Measurements from ENCODE around the gene USP34. TPM values are rescaled to one million over a fixed set of nuclear protein-coding genes. Genes with fewer than 3 reads are reported as not detected.

USP34 gene
- total and polyA plus RNA-seq, 9 of the 15 experiments (the other 6 are each of a cell fraction or from before 2014, with no cell fraction given) = 19.8 to 108 (median 67.8) TPM

- H3K4me1 ChIP-seq (replicated peaks in 1 of 2; ENCODE audit: control insufficient read depth in 2 of 2, insufficient read depth in 2 of 2, low read length in 2 of 2) = peaks cover 0 to 6% of the 10 kb centered on the region in 2 experiments; a peak in 3 of 5 replicates
- H3K27me3 ChIP-seq (ENCODE audit: control insufficient read depth in 2 of 2, insufficient read depth in 2 of 2, low read length in 2 of 2) = no peaks in the 10 kb centered on the region
- POLR2A ChIA-PET = interaction anchor here (5.6 kb wide), 1 partner anchor 11 kb away, joined by 28 read pairs; no protein-coding TSS in a partner anchor
- CTCF ChIA-PET (ENCODE audit: low intra/inter-chr PET ratio) = no interaction called here
- no peak overlapping the region for H3K27ac ChIP-seq (ENCODE audit: extremely low read depth, low read depth, low read length)
- no peaks in the 10 kb centered on the region for H3K36me3 ChIP-seq (ENCODE audit: control insufficient read depth, insufficient read depth, low read length)
- no peaks in the 10 kb centered on the region for H4K20me1 ChIP-seq (replicated peaks; ENCODE audit: control insufficient read depth, insufficient read depth, low read length)
- no peaks in the 10 kb centered on the region for H3K9me1 ChIP-seq (ENCODE audit: control insufficient read depth, insufficient read depth, low read length)
- H3K4me3 ChIP-seq = no peak overlapping the region
- DNase-seq (ENCODE audit: extremely low read depth in 1 of 4, low spot score in 3 of 4) = peak; percentile 29 to 59 (median 42)
- H3K9me3 ChIP-seq (replicated peaks; ENCODE audit: control insufficient read depth, insufficient read depth, low read depth, low read length) = no peaks in the 10 kb centered on the region
- H3K4me2 ChIP-seq (ENCODE audit: insufficient read depth, low read length) = no peak overlapping the region
- peak overlapping the region; percentile 40 for H2AFZ ChIP-seq (ENCODE audit: low read depth, low read length)
- in situ Hi-C loops (cut with MboI) = no loop called here
- no peak overlapping the region for H3K9ac ChIP-seq (ENCODE audit: insufficient read depth in 1 of 2, low read depth in 2 of 2, low read length in 2 of 2)
- FAIRE-seq = peak; percentile 78
- no TSS peak for BruUV-seq (replicated peaks)
- WGBS (ENCODE audit: insufficient coverage, low coverage, missing lambda C conversion rate) = 11% methylated on average over 3 of the region's 3 CpGs
- no peaks in the 10 kb centered on the region for H3K79me2 ChIP-seq (ENCODE audit: control insufficient read depth, insufficient read depth, low read length)
- intact Hi-C loops (cut with micrococcal nuclease) = no loop called here
- ATAC-seq = peak; percentile 82
- no peak for TF ChIP-seq MAFK (IDR thresholded peaks at IDR 0.05; ENCODE audit: low read length)
- TF ChIP-seq RAD21 (CRISPR knock-in tag; conservative IDR thresholded peaks at IDR 0.05 in 1 of 2, IDR thresholded peaks at IDR 0.05 in 1 of 2) = peak in 1 of 2 experiments; percentile 31; a peak in 2 of 4 replicates
- TF ChIP-seq JUND (IDR thresholded peaks at IDR 0.05; ENCODE audit: borderline replicate concordance, low read depth, low read length) = no peak
- TF ChIP-seq JUND (tag; IDR thresholded peaks at IDR 0.05; ENCODE audit: borderline replicate concordance, low read depth, low read length) = peak; percentile 48; the same call in 2 of the 3 replicates
- peak; percentile 36; the same call in 1 of the 2 replicates for TF ChIP-seq SMARCE1 (IDR thresholded peaks at IDR 0.05)
- peak; percentile 10 for TF ChIP-seq DACH1 (IDR thresholded peaks at IDR 0.05; ENCODE audit: partially characterized antibody)
- no peak for TF ChIP-seq PATZ1 (CRISPR knock-in tag; IDR thresholded peaks at IDR 0.05; ENCODE audit: borderline replicate concordance)
- TF ChIP-seq CREM (IDR thresholded peaks at IDR 0.05; ENCODE audit: low read depth) = 0 out of 2 replicates have a peak, but pooled peaks have one; percentile 23
- TF ChIP-seq DPF2 (IDR thresholded peaks at IDR 0.05) = peak; percentile 59; the same call in 1 of the 2 replicates
- 0 out of 2 replicates have a peak, but pooled peaks have one; percentile 24 for TF ChIP-seq ZEB2 (IDR thresholded peaks at IDR 0.05)
- peak; percentile 71 for TF ChIP-seq TEAD4 (IDR thresholded peaks at IDR 0.05; ENCODE audit: low read length)
- TF ChIP-seq TEAD4 (CRISPR knock-in tag; IDR thresholded peaks at IDR 0.05; ENCODE audit: borderline replicate concordance) = no peak
- TF ChIP-seq, protein P1, sequence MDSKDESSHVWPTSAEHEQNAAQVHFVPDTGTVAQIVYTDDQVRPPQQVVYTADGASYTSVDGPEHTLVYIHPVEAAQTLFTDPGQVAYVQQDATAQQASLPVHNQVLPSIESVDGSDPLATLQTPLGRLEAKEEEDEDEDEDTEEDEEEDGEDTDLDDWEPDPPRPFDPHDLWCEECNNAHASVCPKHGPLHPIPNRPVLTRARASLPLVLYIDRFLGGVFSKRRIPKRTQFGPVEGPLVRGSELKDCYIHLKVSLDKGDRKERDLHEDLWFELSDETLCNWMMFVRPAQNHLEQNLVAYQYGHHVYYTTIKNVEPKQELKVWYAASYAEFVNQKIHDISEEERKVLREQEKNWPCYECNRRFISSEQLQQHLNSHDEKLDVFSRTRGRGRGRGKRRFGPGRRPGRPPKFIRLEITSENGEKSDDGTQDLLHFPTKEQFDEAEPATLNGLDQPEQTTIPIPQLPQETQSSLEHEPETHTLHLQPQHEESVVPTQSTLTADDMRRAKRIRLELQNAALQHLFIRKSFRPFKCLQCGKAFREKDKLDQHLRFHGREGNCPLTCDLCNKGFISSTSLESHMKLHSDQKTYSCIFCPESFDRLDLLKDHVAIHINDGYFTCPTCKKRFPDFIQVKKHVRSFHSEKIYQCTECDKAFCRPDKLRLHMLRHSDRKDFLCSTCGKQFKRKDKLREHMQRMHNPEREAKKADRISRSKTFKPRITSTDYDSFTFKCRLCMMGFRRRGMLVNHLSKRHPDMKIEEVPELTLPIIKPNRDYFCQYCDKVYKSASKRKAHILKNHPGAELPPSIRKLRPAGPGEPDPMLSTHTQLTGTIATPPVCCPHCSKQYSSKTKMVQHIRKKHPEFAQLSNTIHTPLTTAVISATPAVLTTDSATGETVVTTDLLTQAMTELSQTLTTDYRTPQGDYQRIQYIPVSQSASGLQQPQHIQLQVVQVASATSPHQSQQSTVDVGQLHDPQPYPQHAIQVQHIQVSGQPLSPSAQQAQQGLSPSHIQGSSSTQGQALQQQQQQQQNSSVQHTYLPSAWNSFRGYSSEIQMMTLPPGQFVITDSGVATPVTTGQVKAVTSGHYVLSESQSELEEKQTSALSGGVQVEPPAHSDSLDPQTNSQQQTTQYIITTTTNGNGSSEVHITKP (IDR thresholded peaks at IDR 0.05; ENCODE audit: partially characterized antibody) = peak; percentile 62
- peak in 1 of 2 experiments; percentile 29; a peak in 1 of 4 replicates for TF ChIP-seq TRIM24 (IDR thresholded peaks at IDR 0.05)
- TF ChIP-seq SMARCA4 (IDR thresholded peaks at IDR 0.05) = peak; percentile 40; the same call in 1 of the 2 replicates
- TF ChIP-seq CBFA2T3 (IDR thresholded peaks at IDR 0.05) = peak; percentile 62
- peak; percentile 60 for TF ChIP-seq ARID1B (IDR thresholded peaks at IDR 0.05)
Observed at GRCh38 chr2:61165946-61166345, 304.9 kb downstream of the USP34 start.

All from K562 (cell line).